ENCODE results near the gene OLR1.
A peak's percentile ranks its signal among the peaks of the same experiment; 100 is the strongest.

The OLR1 gene

GRCh38 chr12:10163084-10163483, 8.8 kb downstream of the OLR1 start:
- H3K27me3 ChIP-seq (ENCODE audit: insufficient read depth, low read length, poor library complexity, severe bottlenecking), result no peaks in the 10 kb centered on the region
- no peak overlapping the region for H3K4me2 ChIP-seq (ENCODE audit: low read depth, low read length, poor library complexity, severe bottlenecking)
- no peaks in the 10 kb centered on the region for H3K4me1 ChIP-seq (ENCODE audit: insufficient read depth, low read length, poor library complexity, severe bottlenecking)
- H3K4me3 ChIP-seq (ENCODE audit: low read length, poor library complexity, severe bottlenecking), result no peak overlapping the region
- no peaks in the 10 kb centered on the region for H3K9me3 ChIP-seq (ENCODE audit: insufficient read depth, low read depth, low read length)
- H3K79me2 ChIP-seq (ENCODE audit: insufficient read depth, low read length), result no peaks in the 10 kb centered on the region
- H2AFZ ChIP-seq (ENCODE audit: low read length), result no peak overlapping the region
- H3F3A ChIP-seq (ENCODE audit: low read depth), result no peaks in the 10 kb centered on the region
- no peaks in the 10 kb centered on the region for H3K9me2 ChIP-seq (replicated peaks; ENCODE audit: low read depth, low read length)
- no peaks in the 10 kb centered on the region for H4K20me1 ChIP-seq (ENCODE audit: insufficient read depth, low read length, poor library complexity, severe bottlenecking)
- H3K36me3 ChIP-seq (ENCODE audit: insufficient read depth, low read length), result no peaks in the 10 kb centered on the region
- TF ChIP-seq EZH2phosphoT487 (IDR thresholded peaks at IDR 0.05; ENCODE audit: borderline replicate concordance) (no peak), CTCF (conservative IDR thresholded peaks at IDR 0.05; ENCODE audit: low read length) (no peak)
- H3K9ac ChIP-seq (ENCODE audit: low read depth, low read length, poor library complexity, severe bottlenecking), result no peak overlapping the region

- TF ChIP-seq CTCF (conservative IDR thresholded peaks at IDR 0.05; ENCODE audit: low read length) (no peak), EZH2phosphoT487 (IDR thresholded peaks at IDR 0.05; ENCODE audit: borderline replicate concordance) (no peak)
- no peak overlapping the region for H3K4me3 ChIP-seq (ENCODE audit: low read length, poor library complexity, severe bottlenecking)
Measured at GRCh38 chr12:10160617-10161385, 11.1 kb downstream of the OLR1 start.

GRCh38 chr12:10159280-10159679, 12.7 kb downstream of the OLR1 start:
- no peaks in the 10 kb centered on the region for H4K20me1 ChIP-seq (ENCODE audit: insufficient read depth, low read length, poor library complexity, severe bottlenecking)
- H3K9me3 ChIP-seq (ENCODE audit: insufficient read depth, low read depth, low read length), result no peaks in the 10 kb centered on the region
- H3K9ac ChIP-seq (ENCODE audit: low read depth, low read length, poor library complexity, severe bottlenecking), result no peak overlapping the region
- no peaks in the 10 kb centered on the region for H3F3A ChIP-seq (ENCODE audit: low read depth)
- H3K36me3 ChIP-seq (ENCODE audit: insufficient read depth, low read length), result no peaks in the 10 kb centered on the region
- peak overlapping the region; percentile 20 for H3K4me2 ChIP-seq (ENCODE audit: low read depth, low read length, poor library complexity, severe bottlenecking)
- no peaks in the 10 kb centered on the region for H3K4me1 ChIP-seq (ENCODE audit: insufficient read depth, low read length, poor library complexity, severe bottlenecking)
- TF ChIP-seq EZH2phosphoT487 (IDR thresholded peaks at IDR 0.05; ENCODE audit: borderline replicate concordance), result no peak
- no peak for TF ChIP-seq CTCF (conservative IDR thresholded peaks at IDR 0.05; ENCODE audit: low read length)
- H3K27me3 ChIP-seq (ENCODE audit: insufficient read depth, low read length, poor library complexity, severe bottlenecking), result no peaks in the 10 kb centered on the region
- H3K79me2 ChIP-seq (ENCODE audit: insufficient read depth, low read length), result no peaks in the 10 kb centered on the region
- no peak overlapping the region for H3K4me3 ChIP-seq (ENCODE audit: low read length, poor library complexity, severe bottlenecking)
- no peaks in the 10 kb centered on the region for H3K9me2 ChIP-seq (replicated peaks; ENCODE audit: low read depth, low read length)
- H2AFZ ChIP-seq (ENCODE audit: low read length), result no peak overlapping the region

More at GRCh38 chr12:10160617-10161385, 11.1 kb downstream of the OLR1 start:
- no peaks in the 10 kb centered on the region for H4K20me1 ChIP-seq (ENCODE audit: insufficient read depth, low read length, poor library complexity, severe bottlenecking)
- no peaks in the 10 kb centered on the region for H3F3A ChIP-seq (ENCODE audit: low read depth)
- H3K79me2 ChIP-seq (ENCODE audit: insufficient read depth, low read length), result no peaks in the 10 kb centered on the region
- H3K27me3 ChIP-seq (ENCODE audit: insufficient read depth, low read length, poor library complexity, severe bottlenecking), result no peaks in the 10 kb centered on the region
- no peaks in the 10 kb centered on the region for H3K4me1 ChIP-seq (ENCODE audit: insufficient read depth, low read length, poor library complexity, severe bottlenecking)
- H3K36me3 ChIP-seq (ENCODE audit: insufficient read depth, low read length), result no peaks in the 10 kb centered on the region
- H3K9me3 ChIP-seq (ENCODE audit: insufficient read depth, low read depth, low read length), result no peaks in the 10 kb centered on the region
- H2AFZ ChIP-seq (ENCODE audit: low read length), result no peak overlapping the region
- no peak overlapping the region for H3K4me2 ChIP-seq (ENCODE audit: low read depth, low read length, poor library complexity, severe bottlenecking)
- no peaks in the 10 kb centered on the region for H3K9me2 ChIP-seq (replicated peaks; ENCODE audit: low read depth, low read length)
- no peak overlapping the region for H3K9ac ChIP-seq (ENCODE audit: low read depth, low read length, poor library complexity, severe bottlenecking)

Measured in Loucy (cell line).